Vagina (tissue), 2 donors: ENCODE results near the gene FLNA. TPM values are rescaled to one million over a fixed set of nuclear protein-coding genes. Genes with fewer than 3 reads are reported as not detected.

Source experiments
- DNase-seq, 2 donors: peaks; one replicate each; pipeline ENCODE4 v3.0.0-alpha.2; 2017; ENCODE audit errors: extremely low spot score in 2 of 2
- H3K27ac ChIP-seq: fragments of 200-600 bp; sonication (generic); one replicate; pipeline ENCODE4 v1.5.1; 2019
- H3K27me3 ChIP-seq: fragments of 200-600 bp; sonication (generic); one replicate; pipeline ENCODE4 v1.5.1; 2019
- H3K36me3 ChIP-seq, 2 donors: fragments of 200-600 bp; sonication (generic); one replicate each; pipeline ENCODE4 v1.5.1; 2017 to 2019
- H3K4me1 ChIP-seq: fragments of 200-600 bp; sonication (generic); one replicate; pipeline ENCODE4 v1.5.1; 2019
- H3K4me3 ChIP-seq, 2 donors: fragments of 200-600 bp; sonication (generic); 1 replicate in 1 of 2; 2 replicates in 1 of 2; pipeline ENCODE4 v1.5.1; 2016 to 2019
- H3K9me3 ChIP-seq: fragments of 200-600 bp; sonication (generic); one replicate; pipeline ENCODE4 v1.5.1; 2019
- POLR2A ChIP-seq, 2 donors: fragments of 450-650 bp; IDR thresholded peaks; one replicate each; pipeline ENCODE4 v1.6.1; 2017; ENCODE audit warnings: antibody characterized with exemption in 2 of 2, mild to moderate bottlenecking in 2 of 2, moderate library complexity in 2 of 2
- POLR2AphosphoS5 ChIP-seq, 2 donors: sonication (generic); formaldehyde crosslinking; IDR thresholded peaks; one replicate each; pipeline ENCODE4 v1.9.0; 2017; ENCODE audit warnings: antibody characterized with exemption in 2 of 2, mild to moderate bottlenecking in 2 of 2, low read depth in 1 of 2; ENCODE audit not compliant: insufficient read depth in 1 of 2
- intact Hi-C: fragments of 100-400 bp; cut with DNase I; formaldehyde crosslinking; loops from one replicate; pipeline ENCODE4 v1.15.1; 2023
- total RNA-seq: library from RNA; depleted of rRNA; stranded (reverse); fragments of >200 nt; gene quantifications from one replicate; pipeline ENCODE4 v1.2.3, GENCODE V29; 2016
- TF ChIP-seq, protein P1 (sequence below), 3 experiments: fragments of 450-650 bp in 2 of 3; fragments of 200-600 bp in 1 of 3; sonication (generic) in 1 of 3; IDR thresholded peaks; one replicate each; pipeline ENCODE4 v1.5.1; 2017 to 2019; ENCODE audit warnings: antibody characterized with exemption in 3 of 3, mild to moderate bottlenecking in 2 of 3, moderate library complexity in 2 of 3

Gene FLNA
- total RNA-seq, 1 donor from 2014 or later = 1,247 TPM

DNA sequence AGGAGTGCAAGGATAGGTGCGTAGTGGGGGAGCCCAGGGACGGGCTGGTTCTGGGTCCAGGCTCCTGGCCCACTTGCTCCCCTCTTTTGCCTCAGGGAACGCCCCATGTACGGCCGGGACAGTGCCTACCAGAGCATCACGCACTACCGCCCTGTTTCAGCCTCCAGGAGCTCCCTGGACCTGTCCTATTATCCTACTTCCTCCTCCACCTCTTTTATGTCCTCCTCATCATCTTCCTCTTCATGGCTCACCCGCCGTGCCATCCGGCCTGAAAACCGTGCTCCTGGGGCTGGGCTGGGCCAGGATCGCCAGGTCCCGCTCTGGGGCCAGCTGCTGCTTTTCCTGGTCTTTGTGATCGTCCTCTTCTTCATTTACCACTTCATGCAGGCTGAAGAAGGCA is 6.4 kb upstream of the FLNA start:
- Histone ChIP-seq H3K4me3 (peak overlapping the region in 1 of 2 donors; percentile 83), H3K27me3 (no peaks in the 10 kb centered on the region), H3K4me1 (peaks cover 20% of the 10 kb centered on the region), H3K27ac (peak overlapping the region; percentile 93), H3K9me3 (no peaks in the 10 kb centered on the region), H3K36me3 (no peaks in the 10 kb centered on the region)
- DNase-seq = no peak
- TF ChIP-seq, protein P1, sequence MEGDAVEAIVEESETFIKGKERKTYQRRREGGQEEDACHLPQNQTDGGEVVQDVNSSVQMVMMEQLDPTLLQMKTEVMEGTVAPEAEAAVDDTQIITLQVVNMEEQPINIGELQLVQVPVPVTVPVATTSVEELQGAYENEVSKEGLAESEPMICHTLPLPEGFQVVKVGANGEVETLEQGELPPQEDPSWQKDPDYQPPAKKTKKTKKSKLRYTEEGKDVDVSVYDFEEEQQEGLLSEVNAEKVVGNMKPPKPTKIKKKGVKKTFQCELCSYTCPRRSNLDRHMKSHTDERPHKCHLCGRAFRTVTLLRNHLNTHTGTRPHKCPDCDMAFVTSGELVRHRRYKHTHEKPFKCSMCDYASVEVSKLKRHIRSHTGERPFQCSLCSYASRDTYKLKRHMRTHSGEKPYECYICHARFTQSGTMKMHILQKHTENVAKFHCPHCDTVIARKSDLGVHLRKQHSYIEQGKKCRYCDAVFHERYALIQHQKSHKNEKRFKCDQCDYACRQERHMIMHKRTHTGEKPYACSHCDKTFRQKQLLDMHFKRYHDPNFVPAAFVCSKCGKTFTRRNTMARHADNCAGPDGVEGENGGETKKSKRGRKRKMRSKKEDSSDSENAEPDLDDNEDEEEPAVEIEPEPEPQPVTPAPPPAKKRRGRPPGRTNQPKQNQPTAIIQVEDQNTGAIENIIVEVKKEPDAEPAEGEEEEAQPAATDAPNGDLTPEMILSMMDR (IDR thresholded peaks at IDR 0.05) = no peak
- TF ChIP-seq POLR2AphosphoS5 (IDR thresholded peaks at IDR 0.05; ENCODE audit: insufficient read depth in 1 of 2, low read depth in 1 of 2) (no peak), POLR2A (IDR thresholded peaks at IDR 0.05) (no peak)
- intact Hi-C loops = no loop called here

DNA sequence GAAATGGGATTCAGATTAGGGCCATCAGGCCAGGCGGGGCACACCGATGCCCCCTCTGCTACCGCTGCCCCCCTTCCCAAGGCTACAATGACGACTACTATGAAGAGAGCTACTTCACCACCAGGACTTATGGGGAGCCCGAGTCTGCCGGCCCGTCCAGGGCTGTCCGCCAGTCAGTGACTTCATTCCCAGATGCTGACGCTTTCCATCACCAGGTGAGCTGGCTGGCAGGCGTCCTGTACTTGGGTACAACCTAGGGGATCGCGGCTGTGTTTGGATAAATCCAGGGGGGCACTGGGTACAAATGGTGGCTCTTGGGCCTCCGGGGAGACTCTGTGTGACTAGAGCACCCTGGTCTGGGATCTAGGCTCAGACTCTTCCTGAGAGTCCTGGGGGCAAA is 5.7 kb upstream of the FLNA start:
- Histone ChIP-seq H3K36me3 (no peaks in the 10 kb centered on the region), H3K9me3 (no peaks in the 10 kb centered on the region), H3K27ac (peak overlapping the region; percentile 93), H3K4me1 (peaks cover 20% of the 10 kb centered on the region), H3K4me3 (peak overlapping the region; percentile 68 to 83), H3K27me3 (no peaks in the 10 kb centered on the region)
- intact Hi-C loops = no loop called here
- DNase-seq = no peak
- TF ChIP-seq, protein P1 (IDR thresholded peaks at IDR 0.05) = no peak
- TF ChIP-seq POLR2AphosphoS5 (IDR thresholded peaks at IDR 0.05; ENCODE audit: insufficient read depth in 1 of 2, low read depth in 1 of 2) = peak in 1 of 2 donors; percentile 19

DNA sequence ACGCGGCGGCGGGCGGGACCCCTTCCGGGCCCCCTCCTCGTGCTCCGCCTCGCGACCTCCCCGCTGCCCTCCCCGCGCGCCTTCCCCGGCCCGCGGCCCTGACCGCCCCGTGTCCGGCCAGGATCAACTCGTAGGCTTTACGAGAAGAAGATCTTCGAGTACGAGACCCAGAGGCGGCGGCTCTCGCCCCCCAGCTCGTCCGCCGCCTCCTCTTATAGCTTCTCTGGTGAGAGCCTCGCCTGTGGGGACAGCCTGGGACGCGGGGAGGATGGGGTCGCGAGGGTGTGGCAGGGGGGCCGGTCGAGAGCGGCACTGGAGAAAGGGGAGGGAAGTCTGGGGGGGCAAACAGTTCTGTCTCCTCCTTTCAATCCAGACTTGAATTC is 5.1 kb upstream of the FLNA start:
- Histone ChIP-seq H3K36me3 (no peaks in the 10 kb centered on the region), H3K27me3 (no peaks in the 10 kb centered on the region), H3K4me1 (peaks cover 20% of the 10 kb centered on the region), H3K4me3 (peak overlapping the region; percentile 68 to 83), H3K27ac (peak overlapping the region; percentile 93), H3K9me3 (no peaks in the 10 kb centered on the region)
- TF ChIP-seq POLR2AphosphoS5 (IDR thresholded peaks at IDR 0.05; ENCODE audit: insufficient read depth in 1 of 2, low read depth in 1 of 2) = no peak
- TF ChIP-seq, protein P1 (IDR thresholded peaks at IDR 0.05) = no peak
- TF ChIP-seq POLR2A (IDR thresholded peaks at IDR 0.05) = no peak
- intact Hi-C loops = no loop called here
- DNase-seq = no peak

DNA sequence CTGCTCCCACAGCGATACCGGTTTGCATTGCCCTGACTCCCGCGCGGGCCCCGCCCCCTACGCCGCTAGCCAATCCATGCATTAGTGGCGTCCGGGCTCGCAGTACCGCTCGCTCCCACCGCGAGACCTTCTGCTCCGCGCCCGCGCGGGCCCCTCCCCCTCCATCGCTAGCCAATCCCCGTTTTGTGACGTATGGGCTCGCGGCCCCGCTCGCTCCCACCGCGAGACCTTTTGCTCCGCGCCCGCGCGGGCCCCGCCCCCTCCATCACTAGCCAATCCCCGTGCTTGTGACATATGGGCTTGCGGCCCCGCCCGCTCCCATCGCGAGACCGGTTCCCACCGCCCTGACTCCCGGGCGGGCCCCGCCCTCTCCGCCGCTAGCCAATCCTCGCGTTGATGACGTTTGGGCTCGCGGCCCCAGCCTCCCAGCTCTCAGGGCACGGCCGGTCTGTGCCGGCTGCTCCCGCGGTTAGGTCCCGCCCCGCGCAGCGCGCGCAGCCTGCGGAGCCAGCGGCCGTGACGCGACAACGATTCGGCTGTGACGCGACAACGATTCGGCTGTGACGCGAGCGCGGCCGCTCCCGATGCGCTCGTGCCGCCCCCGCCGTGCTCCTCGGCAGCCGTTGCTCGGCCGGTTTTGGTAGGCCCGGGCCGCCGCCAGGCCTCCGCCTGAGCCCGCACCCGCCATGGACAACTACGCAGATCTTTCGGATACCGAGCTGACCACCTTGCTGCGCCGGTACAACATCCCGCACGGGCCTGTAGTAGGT is 4.5 kb upstream of the FLNA start, which contains the start of gene EMD:
Gene EMD, plus strand, starts transcription at position 497 of the 770 bp plus-strand sequence. Its CDS starts 190 bp downstream, at position 687.
- peak in 1 of 2 donors; percentile 84 for TF ChIP-seq POLR2A (IDR thresholded peaks at IDR 0.05)
- TF ChIP-seq, protein P1 (IDR thresholded peaks at IDR 0.05) = no peak
- peak; percentile 41 to 44 for TF ChIP-seq POLR2AphosphoS5 (IDR thresholded peaks at IDR 0.05; ENCODE audit: insufficient read depth in 1 of 2, low read depth in 1 of 2)
- DNase-seq = peak in 1 of 2 donors; percentile 98
- peaks cover 22% of the 10 kb centered on the region for H3K4me1 ChIP-seq

More for the DNA sequence above, 4.5 kb upstream of the FLNA start, which contains the start of gene EMD:
- H3K27ac ChIP-seq = peak within 1 kb of the TSS; percentile 96
- no peaks in the 10 kb centered on the region for H3K9me3 ChIP-seq
- H3K27me3 ChIP-seq = no peaks in the 10 kb centered on the region
- no peaks in the 10 kb centered on the region for H3K36me3 ChIP-seq
- intact Hi-C loops = no loop called here
- H3K4me3 ChIP-seq = peak within 1 kb of the TSS; percentile 68 to 83
